ENCODE measurements around the gene HBEGF.

The HBEGF gene

GRCh38 chr5:140348104-140348503 lies 1.7 kb upstream of the HBEGF start:
- TF ChIP-seq CREB5 (CRISPR knock-in tag; IDR thresholded peaks at IDR 0.05; ENCODE audit: low read depth) (no peak), ZNF8 (CRISPR knock-in tag; IDR thresholded peaks at IDR 0.05) (no peak), ZNF565 (CRISPR knock-in tag; conservative IDR thresholded peaks at IDR 0.05; ENCODE audit: low read depth) (no peak), TOX (CRISPR knock-in tag; IDR thresholded peaks at IDR 0.05; ENCODE audit: borderline replicate concordance) (no peak), ISL1 (CRISPR knock-in tag; IDR thresholded peaks at IDR 0.05) (no peak), RARB (CRISPR knock-in tag; IDR thresholded peaks at IDR 0.05) (no peak), ZFP30 (CRISPR knock-in tag; IDR thresholded peaks at IDR 0.05) (no peak), OSR1 (CRISPR knock-in tag; IDR thresholded peaks at IDR 0.05) (no peak), SNAI2 (CRISPR knock-in tag; IDR thresholded peaks at IDR 0.05) (no peak), CSRNP3 (CRISPR knock-in tag; IDR thresholded peaks at IDR 0.05) (no peak), PPARA (CRISPR knock-in tag; IDR thresholded peaks at IDR 0.05; ENCODE audit: borderline replicate concordance) (no peak), BACH2 (CRISPR knock-in tag; IDR thresholded peaks at IDR 0.05; ENCODE audit: borderline replicate concordance) (no peak), ARNTL (CRISPR knock-in tag; IDR thresholded peaks at IDR 0.05; ENCODE audit: borderline replicate concordance, low read depth) (no peak), CSDC2 (CRISPR knock-in tag; IDR thresholded peaks at IDR 0.05) (no peak)
- TF ChIP-seq, protein P1, sequence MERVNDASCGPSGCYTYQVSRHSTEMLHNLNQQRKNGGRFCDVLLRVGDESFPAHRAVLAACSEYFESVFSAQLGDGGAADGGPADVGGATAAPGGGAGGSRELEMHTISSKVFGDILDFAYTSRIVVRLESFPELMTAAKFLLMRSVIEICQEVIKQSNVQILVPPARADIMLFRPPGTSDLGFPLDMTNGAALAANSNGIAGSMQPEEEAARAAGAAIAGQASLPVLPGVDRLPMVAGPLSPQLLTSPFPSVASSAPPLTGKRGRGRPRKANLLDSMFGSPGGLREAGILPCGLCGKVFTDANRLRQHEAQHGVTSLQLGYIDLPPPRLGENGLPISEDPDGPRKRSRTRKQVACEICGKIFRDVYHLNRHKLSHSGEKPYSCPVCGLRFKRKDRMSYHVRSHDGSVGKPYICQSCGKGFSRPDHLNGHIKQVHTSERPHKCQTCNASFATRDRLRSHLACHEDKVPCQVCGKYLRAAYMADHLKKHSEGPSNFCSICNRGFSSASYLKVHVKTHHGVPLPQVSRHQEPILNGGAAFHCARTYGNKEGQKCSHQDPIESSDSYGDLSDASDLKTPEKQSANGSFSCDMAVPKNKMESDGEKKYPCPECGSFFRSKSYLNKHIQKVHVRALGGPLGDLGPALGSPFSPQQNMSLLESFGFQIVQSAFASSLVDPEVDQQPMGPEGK (CRISPR knock-in tag; IDR thresholded peaks at IDR 0.05; ENCODE audit: borderline replicate concordance) = no peak
- TF ChIP-seq, protein P2, sequence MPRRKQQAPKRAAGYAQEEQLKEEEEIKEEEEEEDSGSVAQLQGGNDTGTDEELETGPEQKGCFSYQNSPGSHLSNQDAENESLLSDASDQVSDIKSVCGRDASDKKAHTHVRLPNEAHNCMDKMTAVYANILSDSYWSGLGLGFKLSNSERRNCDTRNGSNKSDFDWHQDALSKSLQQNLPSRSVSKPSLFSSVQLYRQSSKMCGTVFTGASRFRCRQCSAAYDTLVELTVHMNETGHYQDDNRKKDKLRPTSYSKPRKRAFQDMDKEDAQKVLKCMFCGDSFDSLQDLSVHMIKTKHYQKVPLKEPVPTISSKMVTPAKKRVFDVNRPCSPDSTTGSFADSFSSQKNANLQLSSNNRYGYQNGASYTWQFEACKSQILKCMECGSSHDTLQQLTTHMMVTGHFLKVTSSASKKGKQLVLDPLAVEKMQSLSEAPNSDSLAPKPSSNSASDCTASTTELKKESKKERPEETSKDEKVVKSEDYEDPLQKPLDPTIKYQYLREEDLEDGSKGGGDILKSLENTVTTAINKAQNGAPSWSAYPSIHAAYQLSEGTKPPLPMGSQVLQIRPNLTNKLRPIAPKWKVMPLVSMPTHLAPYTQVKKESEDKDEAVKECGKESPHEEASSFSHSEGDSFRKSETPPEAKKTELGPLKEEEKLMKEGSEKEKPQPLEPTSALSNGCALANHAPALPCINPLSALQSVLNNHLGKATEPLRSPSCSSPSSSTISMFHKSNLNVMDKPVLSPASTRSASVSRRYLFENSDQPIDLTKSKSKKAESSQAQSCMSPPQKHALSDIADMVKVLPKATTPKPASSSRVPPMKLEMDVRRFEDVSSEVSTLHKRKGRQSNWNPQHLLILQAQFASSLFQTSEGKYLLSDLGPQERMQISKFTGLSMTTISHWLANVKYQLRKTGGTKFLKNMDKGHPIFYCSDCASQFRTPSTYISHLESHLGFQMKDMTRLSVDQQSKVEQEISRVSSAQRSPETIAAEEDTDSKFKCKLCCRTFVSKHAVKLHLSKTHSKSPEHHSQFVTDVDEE (CRISPR knock-in tag; IDR thresholded peaks at IDR 0.05) = no peak
- TF ChIP-seq, protein P3, sequence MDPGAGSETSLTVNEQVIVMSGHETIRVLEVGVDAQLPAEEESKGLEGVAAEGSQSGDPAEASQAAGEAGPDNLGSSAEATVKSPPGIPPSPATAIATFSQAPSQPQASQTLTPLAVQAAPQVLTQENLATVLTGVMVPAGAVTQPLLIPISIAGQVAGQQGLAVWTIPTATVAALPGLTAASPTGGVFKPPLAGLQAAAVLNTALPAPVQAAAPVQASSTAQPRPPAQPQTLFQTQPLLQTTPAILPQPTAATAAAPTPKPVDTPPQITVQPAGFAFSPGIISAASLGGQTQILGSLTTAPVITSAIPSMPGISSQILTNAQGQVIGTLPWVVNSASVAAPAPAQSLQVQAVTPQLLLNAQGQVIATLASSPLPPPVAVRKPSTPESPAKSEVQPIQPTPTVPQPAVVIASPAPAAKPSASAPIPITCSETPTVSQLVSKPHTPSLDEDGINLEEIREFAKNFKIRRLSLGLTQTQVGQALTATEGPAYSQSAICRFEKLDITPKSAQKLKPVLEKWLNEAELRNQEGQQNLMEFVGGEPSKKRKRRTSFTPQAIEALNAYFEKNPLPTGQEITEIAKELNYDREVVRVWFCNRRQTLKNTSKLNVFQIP (CRISPR knock-in tag; IDR thresholded peaks at IDR 0.05; ENCODE audit: borderline replicate concordance, low read depth) = no peak
- no peak for ATAC-seq

DNA sequence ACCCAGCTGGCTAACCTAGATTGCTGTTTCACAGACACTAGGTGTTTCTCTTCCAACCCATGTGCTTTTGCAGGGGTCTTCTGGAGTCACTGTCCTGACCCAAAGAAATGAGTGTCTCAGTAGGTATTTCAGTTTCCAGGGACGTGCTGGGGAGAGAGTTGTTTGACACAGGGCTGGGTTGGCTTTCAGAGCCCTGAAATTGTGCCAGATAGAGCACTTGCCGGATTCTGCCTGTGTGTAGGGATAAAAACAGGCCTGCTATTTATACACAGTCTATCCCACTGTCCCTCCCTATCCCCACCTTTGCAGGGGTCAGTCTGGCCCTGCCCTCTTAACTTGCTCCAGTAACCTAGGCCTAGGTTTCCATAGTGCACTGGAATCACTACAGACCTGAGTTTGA lies 957 bp upstream of the HBEGF start:
- no peak for ATAC-seq
- TF ChIP-seq ZNF8 (CRISPR knock-in tag; IDR thresholded peaks at IDR 0.05) (no peak), TCF4 (CRISPR knock-in tag; IDR thresholded peaks at IDR 0.05; ENCODE audit: borderline replicate concordance) (no peak), PPARA (CRISPR knock-in tag; IDR thresholded peaks at IDR 0.05; ENCODE audit: borderline replicate concordance) (no peak), CSDC2 (CRISPR knock-in tag; IDR thresholded peaks at IDR 0.05) (no peak), ZC3H10 (CRISPR knock-in tag; IDR thresholded peaks at IDR 0.05) (no peak), ESRRG (CRISPR knock-in tag; IDR thresholded peaks at IDR 0.05) (no peak), GLIS3 (CRISPR knock-in tag; IDR thresholded peaks at IDR 0.05) (no peak), OSR1 (CRISPR knock-in tag; IDR thresholded peaks at IDR 0.05) (no peak), ISL1 (CRISPR knock-in tag; IDR thresholded peaks at IDR 0.05) (no peak), RARB (CRISPR knock-in tag; IDR thresholded peaks at IDR 0.05) (no peak), ZFP3 (CRISPR knock-in tag; IDR thresholded peaks at IDR 0.05) (no peak), SNAI2 (CRISPR knock-in tag; IDR thresholded peaks at IDR 0.05) (no peak), ZFP30 (CRISPR knock-in tag; IDR thresholded peaks at IDR 0.05) (no peak), CSRNP3 (CRISPR knock-in tag; IDR thresholded peaks at IDR 0.05) (no peak), BACH2 (CRISPR knock-in tag; IDR thresholded peaks at IDR 0.05; ENCODE audit: borderline replicate concordance) (no peak), TOX (CRISPR knock-in tag; IDR thresholded peaks at IDR 0.05; ENCODE audit: borderline replicate concordance) (no peak), ARNTL (CRISPR knock-in tag; IDR thresholded peaks at IDR 0.05; ENCODE audit: borderline replicate concordance, low read depth) (no peak)
- TF ChIP-seq, protein P3 (CRISPR knock-in tag; IDR thresholded peaks at IDR 0.05; ENCODE audit: borderline replicate concordance, low read depth) = no peak
- TF ChIP-seq, protein P2 (CRISPR knock-in tag; IDR thresholded peaks at IDR 0.05) = no peak
